Kidney tubule cell (primary cell): ENCODE results near the gene SLC35G3.
"Not testable (repeated sequence)": the region's sequence is repeated elsewhere in the genome, so short reads cannot be mapped to it uniquely, and the experiment has no call there.

Source experiments
- DNase-seq: peaks from one replicate; pipeline ENCODE4 v3.0.0-alpha.2; 2018; ENCODE audit warnings: low spot score

Gene SLC35G3

GRCh38 chr17:35194001-35194400 lies at the start of gene SLC35G3:
Gene SLC35G3, minus strand, starts transcription at chr17:35194393. Its CDS starts 86 bp downstream, at chr17:35194307.
- not testable (repeated sequence) for DNase-seq

- DNase-seq, result peak; percentile 74
Measured at GRCh38 chr17:35243561-35244340, 49.6 kb upstream of the SLC35G3 start.

GRCh38 chr17:35242805-35243560 lies 48.8 kb upstream of the SLC35G3 start, which contains the start of gene SLFN5:
Gene SLFN5, plus strand, starts transcription at chr17:35243072. Its CDS starts 15,619 bp downstream, at chr17:35258691.
- DNase-seq, result peak; percentile 95

GRCh38 chr17:35242158-35242804 lies 48.1 kb upstream of the SLC35G3 start:
- DNase-seq, result peak; percentile 91

- no peak for DNase-seq
Measured at GRCh38 chr17:35241520-35241919, 47.3 kb upstream of the SLC35G3 start.

GRCh38 chr17:35240861-35241260 lies 46.7 kb upstream of the SLC35G3 start:
- no peak for DNase-seq

GRCh38 chr17:35239823-35240222 lies 45.6 kb upstream of the SLC35G3 start:
- DNase-seq, result no peak

- peak; percentile 50 for DNase-seq
Measured at GRCh38 chr17:35238821-35239220, 44.6 kb upstream of the SLC35G3 start.

GRCh38 chr17:35236821-35237220 lies 42.6 kb upstream of the SLC35G3 start:
- DNase-seq, result peak; percentile 71

GRCh38 chr17:35235917-35236316 lies 41.7 kb upstream of the SLC35G3 start:
- DNase-seq, result no peak

- no peak for DNase-seq
Measured at GRCh38 chr17:35235289-35235688, 41.1 kb upstream of the SLC35G3 start.

- DNase-seq, result not testable (repeated sequence)
Measured at GRCh38 chr17:35234315-35234714, 40.1 kb upstream of the SLC35G3 start.

- no peak for DNase-seq
Measured at GRCh38 chr17:35229638-35230037, 35.4 kb upstream of the SLC35G3 start.

- DNase-seq, result no peak
Measured at GRCh38 chr17:35227546-35227945, 33.4 kb upstream of the SLC35G3 start.

- no peak for DNase-seq
Measured at GRCh38 chr17:35224436-35224835, 30.2 kb upstream of the SLC35G3 start.

- DNase-seq, result no peak
Measured at GRCh38 chr17:35222452-35222851, 28.3 kb upstream of the SLC35G3 start.

- no peak for DNase-seq
Measured at GRCh38 chr17:35218915-35219314, 24.7 kb upstream of the SLC35G3 start.

GRCh38 chr17:35217107-35217506 lies 22.9 kb upstream of the SLC35G3 start:
- no peak for DNase-seq

- no peak for DNase-seq
Measured at GRCh38 chr17:35214631-35215273, 20.6 kb upstream of the SLC35G3 start.

GRCh38 chr17:35214192-35214591 lies 20.0 kb upstream of the SLC35G3 start:
- DNase-seq, result no peak

GRCh38 chr17:35213412-35213940 lies 19.3 kb upstream of the SLC35G3 start:
- no peak for DNase-seq

- no peak for DNase-seq
Measured at GRCh38 chr17:35212668-35213067, 18.5 kb upstream of the SLC35G3 start.
